ENCODE data around the gene ABLIM2. TPM values are rescaled to one million over a fixed set of nuclear protein-coding genes. Genes with fewer than 3 reads are reported as not detected.

ABLIM2 gene
- total and polyA plus RNA-seq, 2 experiments from 2014 or later: 1.5 to 4.3 TPM

DNA sequence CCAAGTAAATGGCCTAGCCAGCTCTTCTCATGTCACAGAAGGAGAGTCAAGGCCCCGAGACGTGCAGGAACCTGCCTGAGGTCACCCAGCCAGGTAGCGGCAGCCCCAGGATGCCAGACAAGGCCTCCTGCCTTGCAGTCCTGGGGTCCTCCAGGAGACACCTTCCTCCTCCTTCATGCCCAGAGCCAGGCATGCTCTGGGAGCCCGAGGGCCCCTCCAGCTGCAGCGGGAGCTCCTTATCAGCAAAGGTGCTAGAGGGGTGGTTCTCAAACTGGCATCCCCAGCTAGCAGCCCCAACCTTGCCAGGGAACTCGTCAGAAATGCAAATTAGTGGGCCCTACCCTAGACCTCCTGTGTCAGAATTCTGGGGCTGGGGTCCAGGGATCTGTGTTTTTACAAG lies 162.7 kb downstream of the ABLIM2 start (continued):
- TF ChIP-seq, protein P1, sequence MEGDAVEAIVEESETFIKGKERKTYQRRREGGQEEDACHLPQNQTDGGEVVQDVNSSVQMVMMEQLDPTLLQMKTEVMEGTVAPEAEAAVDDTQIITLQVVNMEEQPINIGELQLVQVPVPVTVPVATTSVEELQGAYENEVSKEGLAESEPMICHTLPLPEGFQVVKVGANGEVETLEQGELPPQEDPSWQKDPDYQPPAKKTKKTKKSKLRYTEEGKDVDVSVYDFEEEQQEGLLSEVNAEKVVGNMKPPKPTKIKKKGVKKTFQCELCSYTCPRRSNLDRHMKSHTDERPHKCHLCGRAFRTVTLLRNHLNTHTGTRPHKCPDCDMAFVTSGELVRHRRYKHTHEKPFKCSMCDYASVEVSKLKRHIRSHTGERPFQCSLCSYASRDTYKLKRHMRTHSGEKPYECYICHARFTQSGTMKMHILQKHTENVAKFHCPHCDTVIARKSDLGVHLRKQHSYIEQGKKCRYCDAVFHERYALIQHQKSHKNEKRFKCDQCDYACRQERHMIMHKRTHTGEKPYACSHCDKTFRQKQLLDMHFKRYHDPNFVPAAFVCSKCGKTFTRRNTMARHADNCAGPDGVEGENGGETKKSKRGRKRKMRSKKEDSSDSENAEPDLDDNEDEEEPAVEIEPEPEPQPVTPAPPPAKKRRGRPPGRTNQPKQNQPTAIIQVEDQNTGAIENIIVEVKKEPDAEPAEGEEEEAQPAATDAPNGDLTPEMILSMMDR (conservative IDR thresholded peaks at IDR 0.05; ENCODE audit: low read depth in 2 of 2): no peak
- TF ChIP-seq, protein P2, sequence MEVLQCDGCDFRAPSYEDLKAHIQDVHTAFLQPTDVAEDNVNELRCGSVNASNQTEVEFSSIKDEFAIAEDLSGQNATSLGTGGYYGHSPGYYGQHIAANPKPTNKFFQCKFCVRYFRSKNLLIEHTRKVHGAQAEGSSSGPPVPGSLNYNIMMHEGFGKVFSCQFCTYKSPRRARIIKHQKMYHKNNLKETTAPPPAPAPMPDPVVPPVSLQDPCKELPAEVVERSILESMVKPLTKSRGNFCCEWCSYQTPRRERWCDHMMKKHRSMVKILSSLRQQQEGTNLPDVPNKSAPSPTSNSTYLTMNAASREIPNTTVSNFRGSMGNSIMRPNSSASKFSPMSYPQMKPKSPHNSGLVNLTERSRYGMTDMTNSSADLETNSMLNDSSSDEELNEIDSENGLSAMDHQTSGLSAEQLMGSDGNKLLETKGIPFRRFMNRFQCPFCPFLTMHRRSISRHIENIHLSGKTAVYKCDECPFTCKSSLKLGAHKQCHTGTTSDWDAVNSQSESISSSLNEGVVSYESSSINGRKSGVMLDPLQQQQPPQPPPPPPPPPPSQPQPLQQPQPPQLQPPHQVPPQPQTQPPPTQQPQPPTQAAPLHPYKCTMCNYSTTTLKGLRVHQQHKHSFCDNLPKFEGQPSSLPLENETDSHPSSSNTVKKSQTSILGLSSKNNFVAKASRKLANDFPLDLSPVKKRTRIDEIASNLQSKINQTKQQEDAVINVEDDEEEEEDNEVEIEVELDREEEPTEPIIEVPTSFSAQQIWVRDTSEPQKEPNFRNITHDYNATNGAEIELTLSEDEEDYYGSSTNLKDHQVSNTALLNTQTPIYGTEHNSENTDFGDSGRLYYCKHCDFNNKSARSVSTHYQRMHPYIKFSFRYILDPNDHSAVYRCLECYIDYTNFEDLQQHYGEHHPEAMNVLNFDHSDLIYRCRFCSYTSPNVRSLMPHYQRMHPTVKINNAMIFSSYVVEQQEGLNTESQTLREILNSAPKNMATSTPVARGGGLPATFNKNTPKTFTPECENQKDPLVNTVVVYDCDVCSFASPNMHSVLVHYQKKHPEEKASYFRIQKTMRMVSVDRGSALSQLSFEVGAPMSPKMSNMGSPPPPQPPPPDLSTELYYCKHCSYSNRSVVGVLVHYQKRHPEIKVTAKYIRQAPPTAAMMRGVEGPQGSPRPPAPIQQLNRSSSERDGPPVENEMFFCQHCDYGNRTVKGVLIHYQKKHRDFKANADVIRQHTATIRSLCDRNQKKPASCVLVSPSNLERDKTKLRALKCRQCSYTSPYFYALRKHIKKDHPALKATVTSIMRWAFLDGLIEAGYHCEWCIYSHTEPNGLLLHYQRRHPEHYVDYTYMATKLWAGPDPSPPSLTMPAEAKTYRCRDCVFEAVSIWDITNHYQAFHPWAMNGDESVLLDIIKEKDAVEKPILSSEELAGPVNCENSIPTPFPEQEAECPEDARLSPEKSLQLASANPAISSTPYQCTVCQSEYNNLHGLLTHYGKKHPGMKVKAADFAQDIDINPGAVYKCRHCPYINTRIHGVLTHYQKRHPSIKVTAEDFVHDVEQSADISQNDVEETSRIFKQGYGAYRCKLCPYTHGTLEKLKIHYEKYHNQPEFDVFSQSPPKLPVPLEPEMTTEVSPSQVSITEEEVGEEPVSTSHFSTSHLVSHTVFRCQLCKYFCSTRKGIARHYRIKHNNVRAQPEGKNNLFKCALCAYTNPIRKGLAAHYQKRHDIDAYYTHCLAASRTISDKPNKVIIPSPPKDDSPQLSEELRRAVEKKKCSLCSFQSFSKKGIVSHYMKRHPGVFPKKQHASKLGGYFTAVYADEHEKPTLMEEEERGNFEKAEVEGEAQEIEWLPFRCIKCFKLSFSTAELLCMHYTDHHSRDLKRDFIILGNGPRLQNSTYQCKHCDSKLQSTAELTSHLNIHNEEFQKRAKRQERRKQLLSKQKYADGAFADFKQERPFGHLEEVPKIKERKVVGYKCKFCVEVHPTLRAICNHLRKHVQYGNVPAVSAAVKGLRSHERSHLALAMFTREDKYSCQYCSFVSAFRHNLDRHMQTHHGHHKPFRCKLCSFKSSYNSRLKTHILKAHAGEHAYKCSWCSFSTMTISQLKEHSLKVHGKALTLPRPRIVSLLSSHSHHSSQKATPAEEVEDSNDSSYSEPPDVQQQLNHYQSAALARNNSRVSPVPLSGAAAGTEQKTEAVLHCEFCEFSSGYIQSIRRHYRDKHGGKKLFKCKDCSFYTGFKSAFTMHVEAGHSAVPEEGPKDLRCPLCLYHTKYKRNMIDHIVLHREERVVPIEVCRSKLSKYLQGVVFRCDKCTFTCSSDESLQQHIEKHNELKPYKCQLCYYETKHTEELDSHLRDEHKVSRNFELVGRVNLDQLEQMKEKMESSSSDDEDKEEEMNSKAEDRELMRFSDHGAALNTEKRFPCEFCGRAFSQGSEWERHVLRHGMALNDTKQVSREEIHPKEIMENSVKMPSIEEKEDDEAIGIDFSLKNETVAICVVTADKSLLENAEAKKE (CRISPR knock-in tag; IDR thresholded peaks at IDR 0.05): no peak
- TF ChIP-seq EZH2phosphoT487 (IDR thresholded peaks at IDR 0.05; ENCODE audit: unreplicated experiment) (no peak), ZNF331 (CRISPR knock-in tag; IDR thresholded peaks at IDR 0.05; ENCODE audit: low read depth) (no peak), EZH2 (IDR thresholded peaks at IDR 0.05; ENCODE audit: low read depth, unreplicated experiment) (no peak)

DNA sequence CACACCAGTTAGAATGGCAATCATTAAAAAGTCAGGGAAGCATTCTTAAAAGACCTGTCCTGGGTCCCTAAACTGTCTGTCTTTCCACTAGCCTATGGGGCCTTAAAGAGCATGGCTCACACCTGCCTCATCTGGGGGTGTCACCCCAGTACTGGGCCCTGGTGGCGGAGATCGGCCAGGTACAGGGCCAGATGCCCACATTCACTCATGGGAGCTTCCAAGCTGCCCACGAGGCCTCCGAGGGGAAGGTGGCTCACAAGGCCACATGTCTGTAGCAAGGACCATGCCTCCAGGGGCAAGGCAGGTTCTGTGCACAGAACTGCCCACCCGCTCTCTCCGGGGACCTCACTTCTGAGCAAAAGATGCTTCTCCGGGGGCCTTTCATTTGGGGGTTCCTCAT lies 163.5 kb downstream of the ABLIM2 start:
- Histone ChIP-seq H3K9me2 (ENCODE audit: insufficient read depth) (no peaks in the 10 kb centered on the region), H3K79me2 (replicated peaks; ENCODE audit: insufficient read depth) (no peaks in the 10 kb centered on the region), H2AFZ (no peak overlapping the region), H3K4me3 (no peak overlapping the region), H3F3A (replicated peaks; ENCODE audit: low read depth) (no peaks in the 10 kb centered on the region), H3K4me2 (no peak overlapping the region), H3K27ac (ENCODE audit: low read depth) (no peak overlapping the region), H3K4me1 (ENCODE audit: insufficient read depth) (no peaks in the 10 kb centered on the region), H3K27me3 (ENCODE audit: insufficient read depth) (no peaks in the 10 kb centered on the region), H3K36me3 (ENCODE audit: insufficient read depth) (no peaks in the 10 kb centered on the region), H4K20me1 (replicated peaks; ENCODE audit: insufficient read depth) (no peaks in the 10 kb centered on the region)
- DNase-seq (ENCODE audit: low spot score): no peak
- Mint-ChIP-seq H3K4me3 (no peak overlapping the region), H3K36me3 (ENCODE audit: low read depth) (no peaks in the 10 kb centered on the region), H3K4me1 (peaks cover 9% of the 10 kb centered on the region), H3K9me3 (no peaks in the 10 kb centered on the region), H3K27me3 (ENCODE audit: insufficient read depth, low read depth, poor library complexity) (peaks cover 10% of the 10 kb centered on the region), H3K27ac (no peak overlapping the region)
- ATAC-seq: no peak
- TF ChIP-seq CREB1 (CRISPR knock-in tag; IDR thresholded peaks at IDR 0.05; ENCODE audit: low read depth): no peak
- TF ChIP-seq POLR2AphosphoS5 (IDR thresholded peaks at IDR 0.05; ENCODE audit: low read depth): no peak
- TF ChIP-seq ZNF331 (CRISPR knock-in tag; IDR thresholded peaks at IDR 0.05; ENCODE audit: low read depth): no peak
- no peak for TF ChIP-seq NANOG (IDR thresholded peaks at IDR 0.05; ENCODE audit: borderline replicate concordance)
- TF ChIP-seq, protein P2 (CRISPR knock-in tag; IDR thresholded peaks at IDR 0.05): no peak
